GM12878 (cell line): ENCODE data around the gene ITGA11. TPM values are rescaled to one million over a fixed set of nuclear protein-coding genes. Genes with fewer than 3 reads are reported as not detected.

Experiments used
- BRCA1 ChIP-seq: IDR thresholded peaks from 2 replicates; pipeline ENCODE4 v1.6.1; 2011; ENCODE audit warnings: low read depth, low read length, improper control_type of control experiment
- CBX5 ChIP-seq: sonication (generic); IDR thresholded peaks from 2 replicates; pipeline ENCODE4 v1.6.1; 2016; ENCODE audit warnings: low read depth, moderate library complexity, mild to moderate bottlenecking, inconsistent platforms
- CEBPZ ChIP-seq: fragments of 150-350 bp; IDR thresholded peaks from 2 replicates; pipeline ENCODE4 v1.6.1; 2016; ENCODE audit warnings: low read depth, low read length
- E2F8 ChIP-seq: fragments of 450-650 bp; IDR thresholded peaks from 2 replicates; pipeline ENCODE4 v1.6.1; 2018; ENCODE audit warnings: mild to moderate bottlenecking, low read depth, moderate library complexity; ENCODE audit not compliant: partially characterized antibody
- HDGF ChIP-seq: fragments of 450-650 bp; IDR thresholded peaks from 2 replicates; pipeline ENCODE4 v1.6.1; 2016; ENCODE audit warnings: antibody characterized with exemption
- IKZF1 ChIP-seq: fragments of 450-650 bp; conservative IDR thresholded peaks from 2 replicates; pipeline ENCODE4 v1.6.1; 2017; ENCODE audit warnings: antibody characterized with exemption, mild to moderate bottlenecking
- IRF5 ChIP-seq: fragments of 450-650 bp; IDR thresholded peaks from 2 replicates; pipeline ENCODE4 v1.6.1; 2017; ENCODE audit warnings: borderline replicate concordance
- PAX8 ChIP-seq: fragments of 450-650 bp; IDR thresholded peaks from 2 replicates; pipeline ENCODE4 v1.6.1; 2017; ENCODE audit warnings: mild to moderate bottlenecking, moderate library complexity
- SMC3 ChIP-seq: IDR thresholded peaks from 2 replicates; pipeline ENCODE4 v1.6.1; 2011; ENCODE audit warnings: low read length, improper control_type of control experiment, borderline replicate concordance
- SP1 ChIP-seq: IDR thresholded peaks from one replicate; pipeline ENCODE4 v1.6.1; 2011; ENCODE audit warnings: low read depth, low read length
- STAT3 ChIP-seq: IDR thresholded peaks from 2 replicates; pipeline ENCODE4 v1.6.1; 2011; ENCODE audit warnings: low read depth, low read length, improper control_type of control experiment
- SUZ12 ChIP-seq: fragments of 200-600 bp; sonication (generic); IDR thresholded peaks from one replicate; pipeline ENCODE4 v1.6.1; 2018; ENCODE audit warnings: antibody characterized with exemption, mild to moderate bottlenecking; ENCODE audit not compliant: unreplicated experiment
- YY1 ChIP-seq: IDR thresholded peaks from 2 replicates; pipeline ENCODE4 v1.6.1; 2011; ENCODE audit warnings: low read depth, mild to moderate bottlenecking, low read length
- ZBTB11 ChIP-seq: fragments of 450-650 bp; formaldehyde crosslinking; IDR thresholded peaks from 2 replicates; pipeline ENCODE4 v1.5.0; 2022; ENCODE audit warnings: mild to moderate bottlenecking, missing genetic modification characterization
- ZBTB4 ChIP-seq: fragments of 450-650 bp; formaldehyde crosslinking; IDR thresholded peaks from 2 replicates; pipeline ENCODE4 v1.4.0; 2022; ENCODE audit warnings: mild to moderate bottlenecking, moderate library complexity
- ZNF217 ChIP-seq: fragments of 450-650 bp; IDR thresholded peaks from 2 replicates; pipeline ENCODE4 v1.6.1; 2017; ENCODE audit warnings: antibody characterized with exemption, mild to moderate bottlenecking
- polyA plus RNA-seq, 11 experiments: library from polyadenylated mRNA; depleted of rRNA in 4 of 11; unstranded in 6 of 11; stranded (reverse) in 5 of 11; fragments of >200 nt; fragmentation: Nextera tagmentation in 4 of 11; fragmentation: Illumina TruSeq in 1 of 11; extraction: Ambion mirVana in 4 of 11; extraction: Trizol in 1 of 11; gene quantifications; 1 replicate in 1 of 11; 2 replicates in 10 of 11; pipeline versions ENCODE4 v1.2.1 to v1.2.3, GENCODE V29; 2011 to 2016; ENCODE audit warnings: inconsistent platforms in 2 of 11, missing spikeins in 2 of 11, low read depth in 1 of 11
- total RNA-seq, 4 experiments: library from RNA; depleted of rRNA in 3 of 4; stranded (reverse); fragments of >200 nt in 3 of 4; fragmentation: Illumina TruSeq in 1 of 4; extraction: Trizol in 1 of 4; gene quantifications; 2 replicates each; pipeline versions ENCODE4 v1.2.1 to v1.2.3, GENCODE V29; 2013 to 2021

ITGA11 gene
- total and polyA plus RNA-seq, 10 of the 15 experiments (the other 5 are each of a cell fraction or from before 2014, with no cell fraction given): under 0.01 to 0.36 (median 0.13) TPM; not detected in 1

- no peak for TF ChIP-seq STAT3
- TF ChIP-seq ZNF217: no peak
- no peak; the same call in 1 of the 2 replicates for TF ChIP-seq IKZF1
- no peak for TF ChIP-seq ZBTB4 (CRISPR knock-in tag)
- no peak for TF ChIP-seq BRCA1
- no peak for TF ChIP-seq PAX8
- no peak for TF ChIP-seq YY1
- TF ChIP-seq SP1: peak; percentile 26
- no peak for TF ChIP-seq IRF5
- TF ChIP-seq ZBTB11 (CRISPR knock-in tag): no peak
- TF ChIP-seq SMC3: no peak
- TF ChIP-seq CBX5: 0 out of 2 replicates have a peak, but pooled peaks have one; percentile 29
- no peak for TF ChIP-seq HDGF
- no peak for TF ChIP-seq CEBPZ
- no peak for TF ChIP-seq SUZ12
- no peak for TF ChIP-seq E2F8
These were observed 133.0 kb downstream of the ITGA11 start (continued) for GRCh38 chr15:68298882-68299381.
